ENCODE data around the gene GRM1.

GRM1 gene

GRCh38 chr6:146040360-146040759, 11.5 kb downstream of the GRM1 start:
- Histone ChIP-seq H3K9ac (ENCODE audit: low read length) (no peak overlapping the region), H3K4me2 (ENCODE audit: low read length) (no peak overlapping the region), H3K9me3 (ENCODE audit: low read length) (no peaks in the 10 kb centered on the region), H4K20me1 (ENCODE audit: insufficient read depth, low read length) (no peaks in the 10 kb centered on the region), H3K36me3 (ENCODE audit: insufficient read depth, low read length) (no peaks in the 10 kb centered on the region), H3K79me2 (ENCODE audit: insufficient read depth, low read length) (no peaks in the 10 kb centered on the region), H3K27ac (ENCODE audit: low read depth, low read length, poor library complexity, severe bottlenecking) (no peak overlapping the region), H3F3A (ENCODE audit: insufficient read depth, low read length) (no peaks in the 10 kb centered on the region), H2AFZ (ENCODE audit: low read length) (no peak overlapping the region), H3K4me3 (ENCODE audit: low read depth, low read length, poor library complexity, severe bottlenecking) (no peak overlapping the region), H3K9me2 (ENCODE audit: low read depth, low read length) (no peaks in the 10 kb centered on the region), H3K27me3 (ENCODE audit: insufficient read depth, low read length) (no peaks in the 10 kb centered on the region), H3K4me1 (ENCODE audit: insufficient read depth, low read length, severe bottlenecking) (no peaks in the 10 kb centered on the region)
- no peak for TF ChIP-seq CTCF (IDR thresholded peaks at IDR 0.05; ENCODE audit: low read length)
- no peak for TF ChIP-seq EZH2 (IDR thresholded peaks at IDR 0.05; ENCODE audit: borderline replicate concordance, low read length)

- H3K9me2 ChIP-seq (ENCODE audit: low read depth, low read length) = no peaks in the 10 kb centered on the region
- no peaks in the 10 kb centered on the region for H3K27me3 ChIP-seq (ENCODE audit: insufficient read depth, low read length)
- no peaks in the 10 kb centered on the region for H3K36me3 ChIP-seq (ENCODE audit: insufficient read depth, low read length)
- no peak overlapping the region for H2AFZ ChIP-seq (ENCODE audit: low read length)
- no peaks in the 10 kb centered on the region for H3K4me1 ChIP-seq (ENCODE audit: insufficient read depth, low read length, severe bottlenecking)
- no peak overlapping the region for H3K9ac ChIP-seq (ENCODE audit: low read length)
- TF ChIP-seq EZH2 (IDR thresholded peaks at IDR 0.05; ENCODE audit: borderline replicate concordance, low read length) (no peak), CTCF (IDR thresholded peaks at IDR 0.05; ENCODE audit: low read length) (peak; percentile 48)
- no peak overlapping the region for H3K4me3 ChIP-seq (ENCODE audit: low read depth, low read length, poor library complexity, severe bottlenecking)
- H3K9me3 ChIP-seq (ENCODE audit: low read length) = no peaks in the 10 kb centered on the region
- no peak overlapping the region for H3K4me2 ChIP-seq (ENCODE audit: low read length)
- H4K20me1 ChIP-seq (ENCODE audit: insufficient read depth, low read length) = no peaks in the 10 kb centered on the region
- H3K27ac ChIP-seq (ENCODE audit: low read depth, low read length, poor library complexity, severe bottlenecking) = no peak overlapping the region
- no peaks in the 10 kb centered on the region for H3K79me2 ChIP-seq (ENCODE audit: insufficient read depth, low read length)
- no peaks in the 10 kb centered on the region for H3F3A ChIP-seq (ENCODE audit: insufficient read depth, low read length)
These were observed 12.4 kb downstream of the GRM1 start for GRCh38 chr6:146041282-146041681.

- Histone ChIP-seq H3K4me1 (ENCODE audit: insufficient read depth, low read length, severe bottlenecking) (no peaks in the 10 kb centered on the region), H3K9me2 (ENCODE audit: low read depth, low read length) (no peaks in the 10 kb centered on the region), H3K9ac (ENCODE audit: low read length) (no peak overlapping the region), H3K27ac (ENCODE audit: low read depth, low read length, poor library complexity, severe bottlenecking) (no peak overlapping the region), H3K4me3 (ENCODE audit: low read depth, low read length, poor library complexity, severe bottlenecking) (no peak overlapping the region), H3K4me2 (ENCODE audit: low read length) (no peak overlapping the region), H3K36me3 (ENCODE audit: insufficient read depth, low read length) (no peaks in the 10 kb centered on the region), H4K20me1 (ENCODE audit: insufficient read depth, low read length) (no peaks in the 10 kb centered on the region), H2AFZ (ENCODE audit: low read length) (no peak overlapping the region), H3F3A (ENCODE audit: insufficient read depth, low read length) (no peaks in the 10 kb centered on the region), H3K9me3 (ENCODE audit: low read length) (no peaks in the 10 kb centered on the region), H3K27me3 (ENCODE audit: insufficient read depth, low read length) (no peaks in the 10 kb centered on the region), H3K79me2 (ENCODE audit: insufficient read depth, low read length) (no peaks in the 10 kb centered on the region)
- no peak for TF ChIP-seq EZH2 (IDR thresholded peaks at IDR 0.05; ENCODE audit: borderline replicate concordance, low read length)
- no peak for TF ChIP-seq CTCF (IDR thresholded peaks at IDR 0.05; ENCODE audit: low read length)
These were observed 18.5 kb downstream of the GRM1 start for GRCh38 chr6:146047371-146047770.
